Measurements from ENCODE around the gene ARHGDIA.

The ARHGDIA gene

DNA sequence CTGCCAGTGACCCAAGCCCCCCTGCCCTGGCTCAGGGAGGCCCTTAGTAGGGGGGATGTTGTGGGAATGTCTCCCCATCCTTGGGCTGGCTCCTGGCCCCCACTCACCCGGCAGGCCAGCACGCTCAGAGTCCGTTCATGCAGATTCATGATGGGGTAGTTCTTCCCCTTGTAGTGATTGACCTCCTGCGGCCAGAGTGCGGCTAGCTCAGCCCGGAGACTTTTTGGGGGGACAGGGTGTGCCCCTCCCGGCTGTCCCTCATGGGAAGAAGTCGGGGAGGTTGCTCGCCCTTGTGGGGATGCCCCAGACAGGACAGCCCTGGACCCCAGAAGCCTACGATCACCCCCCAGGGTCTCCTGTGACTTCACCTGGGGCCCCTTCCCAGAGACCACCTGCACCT lies 34.9 kb upstream of the ARHGDIA start:
- no peak for FAIRE-seq

DNA sequence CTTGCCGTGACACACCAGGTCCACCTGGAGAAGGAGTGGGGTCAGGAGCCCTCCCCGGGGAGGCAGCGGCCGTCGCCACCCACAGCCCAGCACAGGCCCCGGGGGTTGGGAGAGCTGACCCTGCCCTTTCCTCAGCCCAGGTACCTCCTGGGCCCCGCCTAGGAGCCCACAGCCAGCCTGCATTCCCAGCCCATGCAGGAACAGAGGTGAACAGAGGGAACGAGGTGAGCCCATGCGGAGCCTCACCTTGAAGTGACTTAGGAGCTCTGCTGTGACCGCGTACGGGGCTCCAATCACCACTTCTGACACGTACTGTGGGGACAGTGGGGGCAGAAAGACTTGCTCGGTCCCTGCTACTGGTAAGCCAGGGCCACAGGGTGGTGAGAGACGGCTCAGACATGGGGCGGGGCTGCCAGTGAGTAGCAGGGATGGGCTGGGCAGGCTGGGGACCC lies 34.3 kb upstream of the ARHGDIA start:
- no peak for FAIRE-seq

DNA sequence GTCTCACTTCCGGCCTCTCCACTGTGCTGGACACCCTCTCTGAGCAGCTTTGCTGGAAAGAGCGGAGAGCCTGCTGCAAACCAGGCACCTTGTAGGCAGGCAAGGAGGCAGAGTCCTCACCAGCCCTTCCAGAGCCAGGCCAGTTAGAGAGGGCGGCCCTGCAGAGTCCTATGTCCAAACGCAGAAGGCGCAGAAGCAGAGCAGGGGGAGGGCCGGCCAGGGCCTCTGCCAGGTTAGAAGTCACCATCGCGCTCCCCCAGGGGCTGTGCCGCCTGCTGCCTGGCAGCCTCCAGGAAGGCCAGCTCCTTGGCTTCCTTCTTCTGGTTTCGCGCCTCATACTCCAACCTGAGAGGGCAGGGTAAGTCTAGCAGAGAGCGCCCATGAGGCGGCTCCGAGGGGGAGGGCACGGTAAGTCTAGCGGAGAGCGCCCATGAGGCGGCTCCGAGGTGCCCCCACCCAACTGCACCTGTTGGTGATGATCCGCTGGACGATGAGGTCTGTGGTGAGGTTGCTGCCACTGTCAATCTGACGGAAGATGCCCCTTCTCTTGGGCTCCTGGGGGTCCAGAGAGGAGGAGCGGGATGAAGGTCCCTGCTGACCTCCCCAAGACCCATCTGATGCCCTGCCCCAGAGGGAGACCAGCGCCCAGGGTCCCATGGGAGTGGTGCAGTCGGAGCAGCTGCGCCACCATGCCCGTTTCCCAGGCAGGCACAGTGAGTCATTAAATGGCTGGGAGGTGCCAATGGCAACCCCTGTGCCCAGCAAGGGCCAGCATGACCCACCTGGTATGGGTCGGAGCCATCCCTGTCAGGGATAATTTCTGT lies 33.7 kb upstream of the ARHGDIA start:
- FAIRE-seq: no peak

DNA sequence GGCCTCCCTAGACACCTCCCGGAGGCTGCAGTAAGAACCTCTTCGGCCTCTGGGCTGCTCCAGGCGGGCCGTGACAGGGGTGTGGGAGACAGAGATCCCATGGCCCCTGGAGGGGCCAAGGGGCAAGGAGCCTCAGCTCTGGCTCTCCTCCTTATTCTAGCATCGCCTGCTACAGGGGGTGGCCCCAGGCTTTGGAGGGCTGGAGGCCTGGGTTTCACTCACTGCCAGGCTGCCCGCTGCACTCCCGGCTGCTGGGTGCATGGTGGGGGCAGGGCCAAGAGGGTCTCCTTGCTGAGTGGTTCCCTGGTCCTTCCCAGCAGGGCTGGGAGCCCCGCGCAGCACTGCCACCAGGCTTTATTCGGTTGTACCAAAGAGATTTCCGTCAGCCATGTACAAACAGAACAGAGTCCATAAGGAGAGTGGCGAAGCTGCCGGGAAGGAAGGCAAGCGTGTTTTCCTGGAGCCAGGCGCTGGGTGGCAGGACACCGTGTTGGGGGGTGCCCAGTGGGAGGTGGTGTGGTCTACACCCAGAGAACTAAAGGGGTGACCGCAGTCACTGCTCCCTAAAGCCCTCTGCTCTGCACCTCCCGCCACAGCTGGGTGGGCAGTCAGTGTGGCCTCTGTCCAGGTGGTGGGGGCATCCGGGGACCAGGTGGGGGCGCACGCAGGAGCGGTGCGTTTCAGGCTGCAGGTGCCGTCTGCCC lies 32.9 kb upstream of the ARHGDIA start:
- FAIRE-seq: no peak

DNA sequence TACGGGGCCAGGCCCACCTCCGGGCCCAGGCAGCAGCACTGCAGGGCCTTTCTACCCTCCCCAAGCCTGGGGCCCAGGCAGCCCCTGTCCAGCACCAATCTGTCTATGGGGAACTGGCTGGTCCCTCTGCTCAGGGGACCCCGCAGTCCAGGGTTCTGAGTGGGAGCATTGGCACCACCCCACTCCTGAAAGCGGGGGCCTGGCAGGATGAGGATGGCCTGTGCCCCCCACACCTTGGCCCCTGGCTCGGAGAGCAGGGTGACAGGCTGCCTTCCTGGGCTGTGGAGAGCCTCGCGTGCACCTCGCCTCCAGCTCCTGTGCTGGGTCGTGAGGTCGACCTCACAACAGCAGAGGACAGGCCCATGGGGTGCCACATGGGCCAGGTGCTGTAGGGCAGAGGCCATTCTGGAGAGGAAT lies 32.3 kb upstream of the ARHGDIA start:
- no peak for FAIRE-seq

DNA sequence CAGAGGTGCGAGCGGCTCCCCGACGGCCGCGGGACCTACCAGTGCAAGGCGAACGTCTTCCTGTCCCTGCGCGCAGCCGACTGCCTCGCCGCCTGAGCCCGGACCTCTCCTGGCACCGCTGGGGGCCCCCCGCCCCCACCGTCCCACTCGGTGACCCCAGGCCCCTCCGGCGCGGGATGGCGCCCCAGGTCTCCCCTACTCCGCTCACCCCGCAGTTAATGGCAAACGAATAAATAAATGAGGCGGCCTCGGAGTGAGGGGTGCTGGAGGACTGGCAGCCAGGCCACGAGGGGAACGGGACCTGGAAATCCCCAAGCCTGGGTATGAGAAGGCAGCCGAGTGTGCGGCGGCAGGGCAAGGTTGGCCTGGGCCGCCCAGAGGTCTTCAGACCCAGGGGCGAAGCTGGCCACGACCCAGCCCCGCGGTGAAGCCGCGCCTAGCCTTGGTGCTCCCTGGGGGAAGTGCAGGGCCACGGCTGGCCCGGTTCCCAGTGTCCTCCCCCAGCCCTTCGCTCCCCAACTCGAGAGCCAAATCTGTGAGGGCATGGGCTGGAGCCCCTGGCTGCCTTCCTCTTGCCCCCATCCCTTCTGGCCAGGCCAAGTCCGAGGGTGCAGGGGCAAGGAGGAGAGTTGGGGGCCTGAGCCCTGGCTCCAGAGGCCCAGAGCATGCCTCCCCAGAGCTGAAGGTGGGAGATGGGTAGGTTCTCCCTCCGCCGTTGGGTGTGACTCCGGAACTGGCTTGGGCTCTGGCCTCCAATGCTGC lies 31.7 kb upstream of the ARHGDIA start:
- no peak for FAIRE-seq

DNA sequence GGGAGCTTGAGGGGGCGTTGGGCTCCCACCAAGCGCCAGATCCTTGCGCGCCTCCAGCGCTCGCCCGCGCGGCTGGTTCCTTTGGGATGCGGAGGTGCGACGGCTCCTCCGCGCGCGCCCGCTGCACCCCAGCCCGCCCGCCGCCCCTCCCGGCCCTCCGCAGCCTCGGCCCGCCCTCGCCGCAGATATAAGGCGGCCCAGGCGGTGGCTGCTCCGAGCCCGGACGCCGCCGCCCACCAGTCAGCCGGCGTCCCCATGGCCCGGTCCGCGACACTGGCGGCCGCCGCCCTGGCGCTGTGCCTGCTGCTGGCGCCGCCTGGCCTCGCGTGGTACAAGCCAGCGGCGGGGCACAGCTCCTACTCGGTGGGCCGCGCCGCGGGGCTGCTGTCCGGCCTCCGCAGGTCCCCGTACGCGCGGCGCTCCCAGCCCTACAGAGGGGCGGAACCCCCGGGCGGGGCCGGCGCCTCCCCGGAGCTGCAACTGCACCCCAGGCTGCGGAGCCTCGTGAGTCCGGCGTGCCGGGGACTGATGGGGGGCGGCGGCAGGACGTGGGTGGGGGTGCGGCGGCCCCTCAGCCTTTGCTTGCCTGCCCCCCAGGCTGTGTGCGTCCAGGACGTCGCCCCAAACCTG lies 31.0 kb upstream of the ARHGDIA start, which contains the start of gene NPB:
NPB (plus strand) TSS at position 216 of the 630 bp plus-strand sequence; CDS start at position 256, 40 bp downstream.
- FAIRE-seq: no peak

DNA sequence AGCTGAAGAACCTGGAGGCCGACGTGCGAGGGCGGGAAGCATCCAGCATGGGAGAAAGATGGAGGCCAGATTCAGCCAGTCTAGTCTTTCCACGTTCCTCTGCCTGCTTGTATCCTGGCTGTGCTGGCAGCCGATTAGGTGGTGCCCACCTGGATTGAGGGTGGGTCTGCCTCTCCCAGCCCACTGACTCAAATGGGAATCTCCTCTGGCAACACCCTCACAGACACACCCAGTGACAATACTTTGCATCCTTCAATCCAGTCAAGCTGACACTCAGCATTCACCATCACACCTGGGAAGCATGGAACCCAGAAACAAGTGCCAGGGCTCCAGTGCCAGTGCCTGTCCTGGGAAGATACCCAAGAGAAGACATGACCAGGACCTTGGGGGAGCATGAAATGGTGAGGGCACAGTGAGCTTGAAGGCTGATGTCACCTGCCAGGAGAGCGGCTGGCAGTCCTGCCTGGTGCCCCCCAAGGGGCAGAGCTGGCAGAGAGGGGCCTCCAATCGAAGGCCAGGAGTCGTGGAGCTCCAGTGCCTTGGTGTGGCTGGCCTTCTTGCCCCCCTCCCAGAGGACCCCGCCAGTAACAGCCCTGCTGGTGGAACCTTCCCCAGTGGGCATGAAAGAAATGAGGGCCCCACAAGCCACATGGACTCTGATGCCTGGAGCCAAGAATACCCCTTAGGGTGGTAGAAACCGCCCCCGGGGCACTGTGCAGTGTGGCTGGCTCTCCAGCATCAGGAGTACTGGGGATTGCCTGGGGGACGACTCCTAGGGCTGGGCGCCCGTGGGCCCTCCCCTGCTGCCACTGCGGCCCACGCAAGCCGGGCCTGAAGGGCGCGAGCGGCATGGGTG lies 30.3 kb upstream of the ARHGDIA start:
- FAIRE-seq: no peak

DNA sequence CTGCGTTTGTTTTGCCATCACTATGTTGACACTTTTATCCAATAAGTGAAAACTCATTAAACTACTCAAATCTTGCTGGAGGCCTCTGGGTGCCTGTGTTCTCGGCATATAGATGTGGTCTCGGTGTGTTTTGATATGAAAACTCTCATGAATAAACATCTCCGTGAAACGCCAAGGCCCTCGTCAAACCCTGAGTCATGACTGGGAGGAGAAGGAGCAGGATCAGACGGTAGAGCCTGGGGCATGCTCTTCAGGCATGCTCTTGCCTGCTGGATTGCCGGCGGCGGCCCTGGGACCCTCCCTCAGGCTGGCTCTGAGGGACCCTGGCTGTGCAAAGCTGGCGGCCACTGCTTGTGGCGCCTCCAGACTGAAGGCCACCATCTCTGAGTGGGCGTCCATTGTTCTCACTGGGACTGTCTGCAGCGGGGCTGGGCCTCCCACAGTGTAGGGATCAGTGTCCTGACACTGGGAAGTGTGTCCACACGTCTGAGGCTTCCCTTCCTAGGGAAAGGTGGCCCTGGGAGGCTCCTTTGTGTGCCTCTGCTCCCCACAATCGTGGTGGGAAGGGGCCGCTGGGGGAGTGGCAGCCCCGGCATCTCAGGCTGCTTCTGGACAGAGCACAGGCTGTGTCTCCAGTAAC lies 29.2 kb upstream of the ARHGDIA start:
- FAIRE-seq: no peak

DNA sequence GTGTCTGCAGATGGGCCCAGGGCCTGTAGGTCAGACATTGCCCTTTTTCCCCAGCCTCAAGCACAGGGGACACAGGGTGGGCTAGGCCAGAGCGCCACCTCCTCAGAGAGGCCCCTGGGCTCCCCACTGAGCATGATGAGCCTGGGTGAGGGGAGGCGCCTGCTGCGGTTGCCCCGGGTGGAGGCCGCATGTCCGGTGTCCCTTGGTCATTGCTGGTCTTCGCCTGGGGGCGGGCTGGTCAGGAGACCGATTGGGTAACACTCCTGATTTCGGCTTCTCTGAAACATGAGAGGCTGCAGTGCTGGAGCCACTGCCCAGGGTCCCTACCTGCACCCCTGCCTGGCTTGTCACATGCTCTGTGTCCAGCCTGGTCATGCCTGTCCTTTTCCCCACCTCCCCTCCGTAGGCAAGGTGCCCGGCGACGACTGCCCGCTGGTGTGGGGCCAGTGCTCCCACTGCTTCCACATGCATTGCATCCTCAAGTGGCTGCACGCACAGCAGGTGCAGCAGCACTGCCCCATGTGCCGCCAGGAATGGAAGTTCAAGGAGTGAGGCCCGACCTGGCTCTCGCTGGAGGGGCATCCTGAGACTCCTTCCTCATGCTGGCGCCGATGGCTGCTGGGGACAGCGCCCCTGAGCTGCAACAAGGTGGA lies 28.5 kb upstream of the ARHGDIA start:
- FAIRE-seq: no peak

DNA sequence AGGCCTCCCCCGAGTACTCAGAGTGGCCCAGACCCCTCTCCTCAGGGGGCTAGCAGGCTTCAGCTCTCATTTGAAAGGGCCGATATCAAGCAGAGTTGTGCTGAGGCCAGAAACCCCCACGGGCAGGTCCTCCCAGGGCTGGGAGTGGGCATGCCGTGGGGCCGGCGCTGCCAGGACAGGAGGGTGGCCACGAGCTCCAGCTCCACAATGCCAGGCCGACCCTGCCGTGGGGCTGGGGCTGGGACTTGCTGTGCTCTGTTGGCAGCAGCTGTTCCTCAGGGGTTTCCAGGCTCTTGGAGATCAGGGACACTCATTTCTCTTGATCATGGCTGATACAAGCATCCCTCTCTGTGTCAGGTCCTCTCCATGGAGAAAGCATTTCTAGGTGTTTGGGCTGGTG lies 27.7 kb upstream of the ARHGDIA start:
- FAIRE-seq: no peak

DNA sequence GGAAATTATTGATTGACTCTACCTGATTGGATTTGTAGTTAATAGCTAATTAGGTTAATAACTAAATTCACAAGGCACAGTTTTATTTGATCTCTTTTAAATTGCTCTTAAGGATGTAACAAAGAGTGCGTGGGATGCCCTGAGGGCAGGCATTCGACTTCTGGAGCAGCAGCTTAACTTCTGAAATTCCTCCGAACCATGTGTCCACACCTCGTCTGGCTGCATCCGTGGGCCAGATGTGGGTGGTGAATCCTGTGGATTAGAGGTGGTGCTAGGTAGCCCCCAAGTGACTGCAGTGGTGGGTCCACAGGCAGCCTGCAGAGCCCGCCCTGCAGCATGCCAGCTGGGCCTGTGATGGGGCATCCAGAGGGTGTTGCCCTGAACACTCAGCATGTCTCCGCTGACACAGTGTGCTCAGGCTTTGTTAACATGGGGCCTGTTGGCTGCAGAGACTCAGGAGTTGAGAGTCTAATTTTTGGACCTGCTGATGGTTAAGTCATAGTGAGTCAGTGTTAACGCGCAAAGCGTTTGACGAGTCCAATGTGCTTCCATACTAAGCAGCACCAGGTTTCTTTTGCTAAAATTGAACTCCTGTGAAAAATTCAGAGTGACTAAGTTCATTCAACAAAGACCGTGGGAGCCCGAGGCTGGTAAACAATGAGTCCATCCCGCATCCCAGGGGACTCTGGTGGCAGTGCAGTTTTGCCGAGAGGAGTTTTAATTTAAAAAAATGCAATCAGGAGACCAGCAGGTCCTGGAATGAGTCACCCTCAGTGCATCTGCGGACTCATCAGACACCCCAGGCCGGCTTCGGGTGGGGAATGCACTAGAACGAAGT lies 27.1 kb upstream of the ARHGDIA start:
- no peak for FAIRE-seq

DNA sequence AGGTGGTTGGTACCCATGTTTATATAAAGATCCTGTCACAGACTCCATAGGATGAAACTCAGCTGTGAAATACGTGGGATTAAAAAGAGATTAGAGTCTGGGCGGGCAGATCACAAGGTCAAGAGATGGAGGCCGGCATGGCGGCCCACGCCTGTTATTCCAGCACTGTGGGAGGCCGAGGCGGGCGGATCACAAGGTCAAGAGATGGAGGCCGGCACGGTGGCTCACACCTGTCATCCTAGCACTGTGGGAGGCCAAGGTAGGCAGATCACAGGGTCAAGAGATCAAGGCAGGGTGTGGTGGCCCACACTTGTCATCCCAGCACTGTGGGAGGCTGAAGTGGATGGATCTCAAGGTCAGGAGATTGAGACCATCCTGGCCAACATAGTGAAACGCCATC lies 24.3 kb upstream of the ARHGDIA start:
- FAIRE-seq: no peak

DNA sequence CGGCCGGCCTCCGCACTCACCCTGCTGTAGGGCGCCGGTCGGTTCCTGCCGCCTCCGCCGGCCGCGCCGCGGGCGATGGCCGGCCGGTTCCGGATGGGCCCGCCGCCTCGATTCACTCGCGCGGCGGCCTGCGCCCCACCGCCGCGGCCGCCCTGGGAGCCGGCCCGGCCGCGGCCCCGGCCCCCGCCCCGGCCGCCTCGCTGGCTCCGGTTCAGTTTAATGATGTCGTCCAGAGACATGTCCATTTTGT lies 20.1 kb upstream of the ARHGDIA start:
- FAIRE-seq: no peak

DNA sequence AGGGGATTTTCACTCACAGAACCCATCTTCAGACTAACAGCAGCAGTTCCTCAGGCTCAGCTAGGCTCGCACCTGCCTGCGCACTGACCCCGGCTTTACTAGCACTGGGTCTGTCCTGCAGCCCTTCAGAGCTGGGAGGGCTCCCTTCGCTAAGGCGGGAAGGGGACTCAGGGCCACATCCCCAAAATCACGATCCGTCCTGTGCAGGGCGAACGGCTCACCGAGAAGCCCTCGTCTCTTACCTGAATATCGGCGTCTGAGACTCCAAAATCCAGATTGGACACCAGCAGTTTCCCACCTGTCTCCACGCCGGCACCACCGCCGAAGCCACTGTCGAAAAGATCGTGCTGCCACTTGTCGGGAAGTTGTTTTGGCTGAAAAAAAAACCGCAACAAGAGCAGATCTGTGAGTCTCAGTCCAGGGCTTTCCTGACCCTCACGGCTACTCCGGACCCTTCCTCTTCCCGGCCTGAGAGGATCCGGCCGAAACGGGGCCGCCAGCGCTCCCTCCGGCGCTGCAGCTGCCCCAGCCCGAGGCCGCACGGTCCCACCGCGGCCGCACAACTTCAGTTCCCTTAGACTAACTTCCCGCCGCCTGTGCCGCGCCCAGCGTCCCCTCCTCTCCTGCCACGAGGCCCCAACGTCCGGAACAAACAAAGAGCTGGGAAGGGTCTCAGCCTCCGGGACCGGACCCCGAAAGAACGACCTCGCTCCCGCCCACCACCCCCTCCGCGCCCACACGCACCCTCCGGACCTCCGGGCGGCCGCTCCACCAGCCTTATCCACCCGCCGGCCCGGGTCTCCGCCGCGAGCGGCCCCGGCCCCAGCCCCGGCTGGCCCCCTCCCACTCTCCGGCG lies 19.5 kb upstream of the ARHGDIA start:
- no peak for FAIRE-seq

DNA sequence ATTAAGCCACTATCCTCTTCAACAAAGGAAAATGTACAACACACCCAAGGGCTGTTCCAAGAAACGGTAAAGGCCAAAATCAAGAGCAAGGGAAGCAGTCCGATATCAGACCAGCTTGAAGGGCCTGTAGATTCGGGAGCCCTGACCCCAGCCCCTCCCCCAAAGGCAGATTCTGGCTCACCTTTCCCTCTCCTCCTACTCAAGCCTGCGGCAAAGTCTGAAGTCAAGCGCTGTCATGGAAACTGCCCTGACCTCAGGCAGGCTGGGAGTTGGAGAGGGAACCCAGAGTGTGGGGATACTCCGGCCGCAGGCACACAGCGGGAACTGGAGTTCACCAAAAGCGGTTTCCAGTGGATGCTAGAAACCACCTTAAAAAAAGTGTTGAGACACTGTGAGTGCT lies 18.5 kb upstream of the ARHGDIA start:
- FAIRE-seq: no peak

DNA sequence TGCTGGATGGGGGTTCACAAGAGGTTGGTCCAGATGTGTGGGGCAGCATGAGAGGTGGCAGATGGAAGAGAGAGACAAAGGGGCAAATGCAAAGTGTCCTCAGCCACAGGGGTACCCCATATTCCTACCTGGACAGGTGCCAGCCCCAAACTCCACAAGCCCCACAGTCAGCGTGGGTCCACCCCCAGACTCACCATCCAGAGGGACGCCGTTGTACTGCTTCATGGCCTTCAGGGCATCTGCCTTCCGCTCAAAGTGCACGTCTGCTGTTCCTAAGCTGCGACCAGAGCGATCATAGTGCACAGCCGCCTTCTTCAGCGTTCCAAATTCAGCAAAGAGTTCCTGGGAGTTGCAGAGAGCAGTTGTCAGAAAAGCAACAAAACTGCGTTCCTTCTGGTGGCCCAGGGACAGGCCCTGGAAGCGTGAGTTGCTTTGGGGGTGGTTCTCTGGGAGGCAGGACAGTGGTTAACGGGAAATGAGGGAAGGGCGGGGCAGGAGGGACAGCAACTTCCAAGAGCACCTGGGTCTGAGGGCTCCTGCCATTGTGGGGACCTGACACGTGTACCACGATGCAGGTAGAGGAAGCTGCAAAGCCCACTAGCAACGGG lies 18.0 kb upstream of the ARHGDIA start:
- no peak for FAIRE-seq

DNA sequence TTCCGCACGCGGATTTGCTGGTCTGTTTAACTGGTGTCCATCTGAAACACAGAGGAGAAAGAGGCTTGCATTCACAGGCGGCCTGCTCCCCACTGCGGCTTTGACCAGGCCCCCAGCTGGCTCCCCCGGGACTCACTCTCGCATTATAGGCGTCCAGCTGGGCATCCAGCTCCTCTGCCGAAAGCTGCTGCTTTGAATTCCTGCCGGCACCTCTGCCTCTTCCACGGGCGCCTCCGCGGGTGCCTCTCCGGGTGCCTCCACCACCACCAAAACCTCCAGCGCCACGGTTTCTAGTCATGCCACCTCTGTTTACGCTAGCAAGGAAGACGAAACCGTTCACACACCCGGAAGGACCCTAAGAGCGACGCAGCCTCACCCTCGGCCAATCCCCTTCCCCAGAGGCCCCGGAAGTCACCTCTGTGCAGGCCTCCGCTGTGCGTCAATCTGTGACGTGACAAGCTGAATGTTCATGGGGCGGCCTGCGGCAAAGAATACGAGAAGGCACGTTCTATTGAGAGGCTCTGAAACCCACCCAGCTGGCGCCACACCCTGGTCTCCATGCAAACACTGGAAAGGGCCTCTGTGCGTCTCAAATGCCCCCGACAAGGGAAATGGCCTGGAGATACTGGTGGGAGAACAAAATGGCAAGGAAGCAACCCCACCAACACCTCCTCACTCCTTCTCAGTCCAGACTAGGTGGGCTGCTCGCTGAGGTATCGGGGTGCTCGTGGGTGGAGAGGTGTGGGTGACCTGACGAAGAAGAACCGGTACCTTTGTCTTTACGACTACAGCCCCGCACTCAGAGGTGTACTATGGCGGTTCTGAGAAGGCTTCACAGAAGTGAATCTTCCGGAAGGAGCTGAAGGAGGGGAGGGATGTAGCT lies 17.2 kb upstream of the ARHGDIA start:
- FAIRE-seq: no peak

Data from endometrium (tissue), 2 donors.